Stimulated activated CD4-positive, alpha-beta T cell treated with anti-CD3 and anti-CD28 coated beads, Interleukin-4, amount 100 ng/mL, for 1 hour (primary cell): ENCODE data around the gene STIM1.
A peak's percentile ranks its signal among the peaks of the same experiment; 100 is the strongest.
"Not testable (repeated sequence)": the region's sequence is repeated elsewhere in the genome, so short reads cannot be mapped to it uniquely, and the experiment has no call there.

Experiments used
- DNase-seq: peaks from one replicate; pipeline ENCODE4 v3.0.0-alpha.2; 2020

STIM1 gene

GRCh38 chr11:4084406-4085125 lies 229.1 kb downstream of the STIM1 start:
- no peak for DNase-seq

GRCh38 chr11:4085575-4085974 lies 230.1 kb downstream of the STIM1 start:
- DNase-seq, result no peak

- DNase-seq, result no peak
These were observed 231.3 kb downstream of the STIM1 start for GRCh38 chr11:4086575-4087353.

GRCh38 chr11:4087551-4087950 lies 232.1 kb downstream of the STIM1 start:
- no peak for DNase-seq

GRCh38 chr11:4090258-4090657 lies 234.8 kb downstream of the STIM1 start:
- DNase-seq, result no peak

- no peak for DNase-seq
These were observed 236.6 kb downstream of the STIM1 start for GRCh38 chr11:4092026-4092425.

- DNase-seq, result no peak
These were observed 238.3 kb downstream of the STIM1 start for GRCh38 chr11:4093519-4094347.

- peak; percentile 95 for DNase-seq
These were observed 239.2 kb downstream of the STIM1 start, which contains the start of gene RRM1 for GRCh38 chr11:4094348-4095291. RRM1 (plus strand) TSS chr11:4094799; CDS start chr11:4095013, 214 bp downstream.

GRCh38 chr11:4095509-4096230 lies 240.2 kb downstream of the STIM1 start:
- DNase-seq, result no peak

- no peak for DNase-seq
These were observed 242.7 kb downstream of the STIM1 start for GRCh38 chr11:4098026-4098621.

- DNase-seq, result no peak
These were observed 247.2 kb downstream of the STIM1 start for GRCh38 chr11:4102711-4103110.

- DNase-seq, result no peak
These were observed 247.8 kb downstream of the STIM1 start for GRCh38 chr11:4103269-4103668.

- DNase-seq, result no peak
These were observed 250.5 kb downstream of the STIM1 start for GRCh38 chr11:4105916-4106315.

- no peak for DNase-seq
These were observed 256.4 kb downstream of the STIM1 start for GRCh38 chr11:4111834-4112233.

- DNase-seq, result no peak
These were observed 259.7 kb downstream of the STIM1 start for GRCh38 chr11:4115128-4115527.

- DNase-seq, result no peak
These were observed 262.6 kb downstream of the STIM1 start for GRCh38 chr11:4118107-4118506.

GRCh38 chr11:4123218-4123617 lies 267.8 kb downstream of the STIM1 start:
- no peak for DNase-seq

- DNase-seq, result no peak
These were observed 269.7 kb downstream of the STIM1 start for GRCh38 chr11:4125141-4125540.

GRCh38 chr11:4127357-4127756 lies 271.9 kb downstream of the STIM1 start:
- no peak for DNase-seq

GRCh38 chr11:4130219-4130618 lies 274.8 kb downstream of the STIM1 start:
- not testable (repeated sequence) for DNase-seq

- DNase-seq, result no peak
These were observed 279.3 kb downstream of the STIM1 start for GRCh38 chr11:4134806-4135205.
